Thyroid gland (tissue), 4 donors: Measurements from ENCODE around the gene ANKRD29.

Experiments used
- POLR2A ChIP-seq, 2 donors: fragments of 450-650 bp; IDR thresholded peaks; one replicate each; pipeline ENCODE4 v1.6.1; 2017; ENCODE audit warnings: antibody characterized with exemption in 2 of 2, mild to moderate bottlenecking in 2 of 2, moderate library complexity in 1 of 2
- TF ChIP-seq, protein P1 (sequence below), 6 experiments: fragments of 200-600 bp in 3 of 6; fragments of 450-650 bp in 3 of 6; sonication (generic) in 3 of 6; IDR thresholded peaks; one replicate each; pipeline ENCODE4 v1.5.1; 2016 to 2019; ENCODE audit warnings: antibody characterized with exemption in 6 of 6, mild to moderate bottlenecking in 2 of 6, inconsistent platforms in 1 of 6, moderate library complexity in 1 of 6

DNA sequence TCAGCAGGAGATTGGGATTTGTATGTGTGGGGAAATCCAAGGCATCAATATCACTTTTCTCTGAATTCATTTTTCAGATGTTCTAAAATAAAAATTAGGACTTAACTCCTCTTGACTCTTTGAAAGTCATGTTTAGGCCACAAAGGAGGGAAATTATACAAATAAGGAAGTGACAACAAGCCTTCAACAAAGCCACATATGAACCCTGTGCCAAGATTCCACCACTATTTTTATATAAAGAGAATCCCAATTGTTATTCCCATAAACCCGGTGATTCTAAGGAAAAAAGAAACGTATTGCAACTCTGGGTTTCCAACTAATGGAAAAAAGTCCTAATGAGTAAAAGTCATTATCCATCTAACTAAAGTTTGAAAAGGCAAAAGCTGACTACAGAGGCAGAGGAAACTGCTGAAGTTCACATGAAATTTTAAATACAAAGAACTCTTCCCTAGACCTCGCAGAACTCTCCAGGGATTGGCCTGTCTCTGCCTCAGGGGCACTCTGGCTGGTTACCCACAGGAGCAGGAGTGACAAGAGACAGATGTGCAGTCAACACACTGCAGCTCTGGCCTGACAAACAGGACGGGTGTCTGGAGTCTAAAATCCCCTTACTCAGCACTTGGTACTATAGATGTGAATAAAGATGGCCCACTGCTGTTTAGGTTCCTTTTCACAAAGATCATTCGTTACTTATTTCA lies 88.0 kb downstream of the ANKRD29 start:
- no peak for TF ChIP-seq POLR2A (IDR thresholded peaks at IDR 0.05)
- TF ChIP-seq, protein P1, sequence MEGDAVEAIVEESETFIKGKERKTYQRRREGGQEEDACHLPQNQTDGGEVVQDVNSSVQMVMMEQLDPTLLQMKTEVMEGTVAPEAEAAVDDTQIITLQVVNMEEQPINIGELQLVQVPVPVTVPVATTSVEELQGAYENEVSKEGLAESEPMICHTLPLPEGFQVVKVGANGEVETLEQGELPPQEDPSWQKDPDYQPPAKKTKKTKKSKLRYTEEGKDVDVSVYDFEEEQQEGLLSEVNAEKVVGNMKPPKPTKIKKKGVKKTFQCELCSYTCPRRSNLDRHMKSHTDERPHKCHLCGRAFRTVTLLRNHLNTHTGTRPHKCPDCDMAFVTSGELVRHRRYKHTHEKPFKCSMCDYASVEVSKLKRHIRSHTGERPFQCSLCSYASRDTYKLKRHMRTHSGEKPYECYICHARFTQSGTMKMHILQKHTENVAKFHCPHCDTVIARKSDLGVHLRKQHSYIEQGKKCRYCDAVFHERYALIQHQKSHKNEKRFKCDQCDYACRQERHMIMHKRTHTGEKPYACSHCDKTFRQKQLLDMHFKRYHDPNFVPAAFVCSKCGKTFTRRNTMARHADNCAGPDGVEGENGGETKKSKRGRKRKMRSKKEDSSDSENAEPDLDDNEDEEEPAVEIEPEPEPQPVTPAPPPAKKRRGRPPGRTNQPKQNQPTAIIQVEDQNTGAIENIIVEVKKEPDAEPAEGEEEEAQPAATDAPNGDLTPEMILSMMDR (IDR thresholded peaks at IDR 0.05) = no peak
